ENCODE data around the gene ASZ1. TPM values are rescaled to one million over a fixed set of nuclear protein-coding genes. Genes with fewer than 3 reads are reported as not detected.

Gene ASZ1
- total and polyA plus RNA-seq, 2 of the 4 experiments (the other 2 are of a cell fraction), result not detected

DNA sequence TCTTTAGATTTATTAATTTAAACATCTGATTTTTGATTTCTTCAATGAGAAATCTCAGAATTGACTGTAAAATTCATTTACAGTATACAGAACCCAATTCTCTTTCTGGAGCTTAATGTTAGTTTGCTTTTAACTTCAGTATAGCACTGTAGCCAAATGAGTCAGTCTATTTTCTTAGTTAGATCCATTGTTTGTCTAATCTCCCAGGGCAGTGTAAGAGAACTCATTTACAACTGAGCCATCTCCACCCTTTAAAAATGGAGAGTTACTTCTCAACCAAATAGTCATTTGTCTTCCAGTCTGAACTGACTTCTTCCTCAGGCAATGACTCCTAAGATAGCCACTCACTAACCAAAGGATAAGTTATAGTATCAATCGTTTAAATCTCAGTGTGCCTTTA, 101.5 kb downstream of the ASZ1 start:
- H2BK5ac ChIP-seq (ENCODE audit: low read depth, low read length, poor library complexity, severe bottlenecking), result no peak overlapping the region
- H3K36me3 ChIP-seq (ENCODE audit: control insufficient read depth, insufficient read depth, low read length), result peaks cover 2% of the 10 kb centered on the region; the same call in 1 of the 2 replicates
- no peak overlapping the region for H4K8ac ChIP-seq (ENCODE audit: low read depth in 2 of 2, low read length in 2 of 2)
- no peak overlapping the region for H3K56ac ChIP-seq (ENCODE audit: extremely low read depth, insufficient read depth, low read length)
- H4K20me1 ChIP-seq (ENCODE audit: insufficient read depth, low read length), result no peaks in the 10 kb centered on the region
- peak; percentile 28 for DNase-seq
- H3K9ac ChIP-seq (ENCODE audit: low read depth, low read length), result no peak overlapping the region
- no peak overlapping the region for H2BK120ac ChIP-seq (ENCODE audit: low read depth, low read length)
- H3K4me1 ChIP-seq (ENCODE audit: control insufficient read depth, insufficient read depth, low read length), result peaks cover 7% of the 10 kb centered on the region; the same call in 1 of the 2 replicates
- intact Hi-C loops (cut with micrococcal nuclease) (no loop called here), in situ Hi-C loops (cut with MboI; ENCODE audit: low sequenced_read_pairs) (no loop called here), dilution Hi-C loops (cut with HindIII; ENCODE audit: low sequenced_read_pairs, unreplicated experiment) (no loop called here)
- no peak overlapping the region for H3K14ac ChIP-seq (replicated peaks; ENCODE audit: low read depth, low read length)
- H2BK15ac ChIP-seq (ENCODE audit: low read depth, low read length), result no peak overlapping the region
- no peak overlapping the region for H3K23ac ChIP-seq (ENCODE audit: low read depth, low read length)
- TF ChIP-seq MXI1 (IDR thresholded peaks at IDR 0.05; ENCODE audit: borderline replicate concordance, low read depth, low read length) (no peak), RFX5 (IDR thresholded peaks at IDR 0.05; ENCODE audit: low read depth, low read length) (no peak), SMC3 (IDR thresholded peaks at IDR 0.05; ENCODE audit: low read depth, low read length) (no peak), MAZ (IDR thresholded peaks at IDR 0.05; ENCODE audit: borderline replicate concordance, low read depth, low read length) (no peak), POLR2A (IDR thresholded peaks at IDR 0.05; ENCODE audit: low read depth, low read length) (no peak), NFE2L2 (IDR thresholded peaks at IDR 0.05; ENCODE audit: low read depth, low read length) (no peak), MAFK (IDR thresholded peaks at IDR 0.05; ENCODE audit: low read depth, low read length) (no peak), CHD1 (IDR thresholded peaks at IDR 0.05; ENCODE audit: low read depth, low read length) (no peak), RCOR1 (IDR thresholded peaks at IDR 0.05; ENCODE audit: insufficient replicate concordance, low read length) (no peak), RAD21 (IDR thresholded peaks at IDR 0.05; ENCODE audit: low read length) (no peak), CEBPB (IDR thresholded peaks at IDR 0.05; ENCODE audit: low read depth, low read length) (no peak), BHLHE40 (IDR thresholded peaks at IDR 0.05; ENCODE audit: low read depth, low read length) (no peak), FOS (IDR thresholded peaks at IDR 0.05; ENCODE audit: low read depth, low read length) (no peak)
- TF ChIP-seq, protein P1, sequence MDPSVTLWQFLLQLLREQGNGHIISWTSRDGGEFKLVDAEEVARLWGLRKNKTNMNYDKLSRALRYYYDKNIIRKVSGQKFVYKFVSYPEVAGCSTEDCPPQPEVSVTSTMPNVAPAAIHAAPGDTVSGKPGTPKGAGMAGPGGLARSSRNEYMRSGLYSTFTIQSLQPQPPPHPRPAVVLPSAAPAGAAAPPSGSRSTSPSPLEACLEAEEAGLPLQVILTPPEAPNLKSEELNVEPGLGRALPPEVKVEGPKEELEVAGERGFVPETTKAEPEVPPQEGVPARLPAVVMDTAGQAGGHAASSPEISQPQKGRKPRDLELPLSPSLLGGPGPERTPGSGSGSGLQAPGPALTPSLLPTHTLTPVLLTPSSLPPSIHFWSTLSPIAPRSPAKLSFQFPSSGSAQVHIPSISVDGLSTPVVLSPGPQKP (IDR thresholded peaks at IDR 0.05; ENCODE audit: borderline replicate concordance, low read depth, low read length), result no peak
- TF ChIP-seq, protein P2, sequence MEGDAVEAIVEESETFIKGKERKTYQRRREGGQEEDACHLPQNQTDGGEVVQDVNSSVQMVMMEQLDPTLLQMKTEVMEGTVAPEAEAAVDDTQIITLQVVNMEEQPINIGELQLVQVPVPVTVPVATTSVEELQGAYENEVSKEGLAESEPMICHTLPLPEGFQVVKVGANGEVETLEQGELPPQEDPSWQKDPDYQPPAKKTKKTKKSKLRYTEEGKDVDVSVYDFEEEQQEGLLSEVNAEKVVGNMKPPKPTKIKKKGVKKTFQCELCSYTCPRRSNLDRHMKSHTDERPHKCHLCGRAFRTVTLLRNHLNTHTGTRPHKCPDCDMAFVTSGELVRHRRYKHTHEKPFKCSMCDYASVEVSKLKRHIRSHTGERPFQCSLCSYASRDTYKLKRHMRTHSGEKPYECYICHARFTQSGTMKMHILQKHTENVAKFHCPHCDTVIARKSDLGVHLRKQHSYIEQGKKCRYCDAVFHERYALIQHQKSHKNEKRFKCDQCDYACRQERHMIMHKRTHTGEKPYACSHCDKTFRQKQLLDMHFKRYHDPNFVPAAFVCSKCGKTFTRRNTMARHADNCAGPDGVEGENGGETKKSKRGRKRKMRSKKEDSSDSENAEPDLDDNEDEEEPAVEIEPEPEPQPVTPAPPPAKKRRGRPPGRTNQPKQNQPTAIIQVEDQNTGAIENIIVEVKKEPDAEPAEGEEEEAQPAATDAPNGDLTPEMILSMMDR (conservative IDR thresholded peaks at IDR 0.05; ENCODE audit: low read depth, low read length), result no peak
- TF ChIP-seq, protein P3, sequence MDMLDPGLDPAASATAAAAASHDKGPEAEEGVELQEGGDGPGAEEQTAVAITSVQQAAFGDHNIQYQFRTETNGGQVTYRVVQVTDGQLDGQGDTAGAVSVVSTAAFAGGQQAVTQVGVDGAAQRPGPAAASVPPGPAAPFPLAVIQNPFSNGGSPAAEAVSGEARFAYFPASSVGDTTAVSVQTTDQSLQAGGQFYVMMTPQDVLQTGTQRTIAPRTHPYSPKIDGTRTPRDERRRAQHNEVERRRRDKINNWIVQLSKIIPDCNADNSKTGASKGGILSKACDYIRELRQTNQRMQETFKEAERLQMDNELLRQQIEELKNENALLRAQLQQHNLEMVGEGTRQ (IDR thresholded peaks at IDR 0.05; ENCODE audit: low read depth, low read length), result no peak
- H3K27ac ChIP-seq (ENCODE audit: insufficient read depth, low read length), result no peak overlapping the region
- no peak for ATAC-seq (ENCODE audit: low read depth)
- no peak overlapping the region for H2AFZ ChIP-seq (replicated peaks; ENCODE audit: low read length, poor library complexity)
- BruUV-seq (replicated peaks), result no TSS peak
- H4K5ac ChIP-seq (ENCODE audit: low read depth, low read length), result no peak overlapping the region
- peaks cover 24% of the 10 kb centered on the region for H3K27me3 ChIP-seq (ENCODE audit: control insufficient read depth, insufficient read depth, low read length)
- no CpG with 5 or more reads among the region's 1 CpG for WGBS, 2 experiments (ENCODE audit: extremely low coverage in 2 of 2, insufficient read length in 1 of 2)
- POLR2A ChIA-PET (ENCODE audit: unreplicated experiment), result no interaction called here
- CTCF ChIA-PET, result no interaction called here
- H2BK20ac ChIP-seq (ENCODE audit: low read depth, low read length), result no peak overlapping the region
- H3K4me3 ChIP-seq (ENCODE audit: insufficient read depth, low read depth, low read length), result no peak overlapping the region
- H2AK9ac ChIP-seq (replicated peaks; ENCODE audit: low read depth, low read length, poor library complexity), result no peak overlapping the region
- peaks cover 6% of the 10 kb centered on the region; the same call in 1 of the 2 replicates for H3K9me3 ChIP-seq (ENCODE audit: control insufficient read depth, insufficient read depth, low read length)
- H3K9me1 ChIP-seq (ENCODE audit: insufficient read depth, low read length), result 0 out of 2 replicates have a peak, but pooled peaks cover 2% of the 10 kb centered on the region
- H3K4me2 ChIP-seq (ENCODE audit: low read depth, low read length), result no peak overlapping the region
- no peak overlapping the region for H4K91ac ChIP-seq (ENCODE audit: insufficient read depth, low read depth, low read length)
- H2AK5ac ChIP-seq (ENCODE audit: low read depth, low read length), result no peak overlapping the region
- no peak overlapping the region for H3K4ac ChIP-seq (ENCODE audit: low read depth, low read length)
- no peak overlapping the region for H3K18ac ChIP-seq (ENCODE audit: low read depth, low read length)
- H3K79me1 ChIP-seq (ENCODE audit: low read depth in 1 of 2, low read length in 2 of 2), result no peaks in the 10 kb centered on the region
